CD14-positive monocyte (primary cell): ENCODE measurements around the gene PPP1CB. TPM values are rescaled to one million over a fixed set of nuclear protein-coding genes. Genes with fewer than 3 reads are reported as not detected.
A peak's percentile ranks its signal among the peaks of the same experiment; 100 is the strongest.

Experiments used
- DNase-seq, 3 donors: peaks; one replicate each; pipeline ENCODE4 v3.0.0-alpha.2; 2011 to 2022
- H2AFZ ChIP-seq: 2 replicates; pipeline ENCODE4 v1.6.0; 2012; ENCODE audit warnings: mild to moderate bottlenecking, low read depth, low read length, inconsistent platforms; ENCODE audit not compliant: insufficient read depth, poor library complexity, severe bottlenecking
- H3K27ac ChIP-seq, 2 donors: 1 replicate in 1 of 2; 2 replicates in 1 of 2; pipeline ENCODE4 v1.5.1; 2012 to 2013; ENCODE audit warnings: low read length in 2 of 2, control low read depth in 1 of 2, inconsistent platforms in 1 of 2, low read depth in 1 of 2, mild to moderate bottlenecking in 1 of 2
- H3K27me3 ChIP-seq, 2 donors: one replicate each; pipeline versions ENCODE4 v1.6.0 to v1.6.1; 2011 to 2013; ENCODE audit warnings: low read length in 2 of 2; ENCODE audit not compliant: control insufficient read depth in 2 of 2, insufficient read depth in 2 of 2
- H3K36me3 ChIP-seq, 2 donors: replicated peaks in 1 of 2; 1 replicate in 1 of 2; 2 replicates in 1 of 2; pipeline versions ENCODE4 v1.5.1 to v1.6.1; 2012 to 2013; ENCODE audit warnings: low read length in 2 of 2, control low read depth in 1 of 2, inconsistent platforms in 1 of 2, mild to moderate bottlenecking in 1 of 2; ENCODE audit not compliant: insufficient read depth in 2 of 2, control insufficient read depth in 1 of 2
- H3K4me1 ChIP-seq, 2 donors: 1 replicate in 1 of 2; 2 replicates in 1 of 2; pipeline versions ENCODE4 v1.5.1 to v1.6.1; 2012 to 2013; ENCODE audit warnings: low read length in 2 of 2, control low read depth in 1 of 2, inconsistent platforms in 1 of 2, mild to moderate bottlenecking in 1 of 2, moderate library complexity in 1 of 2; ENCODE audit not compliant: insufficient read depth in 2 of 2, control insufficient read depth in 1 of 2
- H3K4me2 ChIP-seq: replicated peaks from 2 replicates; pipeline ENCODE3; 2012; ENCODE audit warnings: low read length, moderate library complexity, mild to moderate bottlenecking; ENCODE audit not compliant: poor library complexity, severe bottlenecking; ENCODE audit errors: extremely low read depth
- H3K4me3 ChIP-seq, 3 experiments: fragments of 200-600 bp in 1 of 3; sonication (generic) in 1 of 3; replicated peaks in 1 of 3; 1 replicate in 2 of 3; 2 replicates in 1 of 3; pipeline ENCODE4 v1.5.1; 2011 to 2013; ENCODE audit warnings: low read length in 3 of 3, mild to moderate bottlenecking in 3 of 3, control low read depth in 2 of 3, low read depth in 2 of 3, inconsistent platforms in 1 of 3, moderate library complexity in 1 of 3
- H3K79me2 ChIP-seq: 2 replicates; pipeline ENCODE4 v1.6.0; 2012; ENCODE audit warnings: mild to moderate bottlenecking, control low read depth, inconsistent platforms, low read length, moderate library complexity; ENCODE audit not compliant: insufficient read depth
- H3K9ac ChIP-seq: 2 replicates; pipeline ENCODE4 v1.6.0; 2017; ENCODE audit warnings: low read length, mild to moderate bottlenecking; ENCODE audit not compliant: insufficient read depth, poor library complexity, severe bottlenecking
- H3K9me3 ChIP-seq, 2 donors: replicated peaks in 1 of 2; 1 replicate in 1 of 2; 2 replicates in 1 of 2; pipeline versions ENCODE4 v1.5.1 to v1.6.1; 2012 to 2013; ENCODE audit warnings: low read length in 2 of 2, control low read depth in 1 of 2; ENCODE audit not compliant: control insufficient read depth in 1 of 2, insufficient read depth in 1 of 2
- H4K20me1 ChIP-seq: 2 replicates; pipeline ENCODE4 v1.6.0; 2012; ENCODE audit warnings: mild to moderate bottlenecking, low read length, control low read depth, moderate library complexity; ENCODE audit not compliant: insufficient read depth
- H3K27ac Mint-ChIP-seq, 7 donors: one replicate each; pipeline ENCODE4 v1.8.0; 2020; ENCODE audit warnings: mild to moderate bottlenecking in 7 of 7, mixed read lengths in 7 of 7, moderate library complexity in 6 of 7, inconsistent platforms in 2 of 7
- H3K27me3 Mint-ChIP-seq, 3 donors: one replicate each; pipeline ENCODE4 v1.8.0; 2021 to 2022; ENCODE audit warnings: low read depth in 3 of 3, mild to moderate bottlenecking in 3 of 3, mixed read lengths in 3 of 3, moderate library complexity in 3 of 3, inconsistent platforms in 1 of 3
- H3K36me3 Mint-ChIP-seq, 2 donors: one replicate each; pipeline ENCODE4 v1.8.0; 2020; ENCODE audit warnings: mixed read lengths in 2 of 2, inconsistent platforms in 1 of 2, mild to moderate bottlenecking in 1 of 2
- H3K4me1 Mint-ChIP-seq: one replicate; pipeline ENCODE4 v1.8.0; 2020; ENCODE audit warnings: mild to moderate bottlenecking, mixed read lengths
- H3K4me3 Mint-ChIP-seq, 2 donors: one replicate each; pipeline ENCODE4 v1.8.0; 2020; ENCODE audit warnings: mild to moderate bottlenecking in 2 of 2, mixed read lengths in 2 of 2, moderate library complexity in 1 of 2
- H3K9me3 Mint-ChIP-seq, 7 donors: one replicate each; pipeline ENCODE4 v1.8.0; 2020 to 2022; ENCODE audit warnings: mixed read lengths in 7 of 7, mild to moderate bottlenecking in 6 of 7, moderate library complexity in 6 of 7, inconsistent platforms in 2 of 7
- CTCF ChIP-seq: fragments of 200-600 bp; IDR thresholded peaks from one replicate; pipeline ENCODE4 v1.8.0; 2022; ENCODE audit warnings: antibody characterized with exemption, mild to moderate bottlenecking
- WGBS: methylation state at CpG from one replicate; pipeline ENCODE4 v1.1.5; 2013; ENCODE audit warnings: missing lambda C conversion rate; ENCODE audit not compliant: insufficient coverage; 5-methylcytosine and 5-hydroxymethylcytosine counted together
- intact Hi-C, 2 donors: fragments of 100-400 bp; cut with micrococcal nuclease; formaldehyde crosslinking; loops; one replicate each; pipeline versions ENCODE4 v1.15.0 to v1.15.1; 2023
- polyA plus RNA-seq, 3 donors: library from polyadenylated mRNA; depleted of rRNA in 1 of 3; unstranded in 2 of 3; stranded (reverse) in 1 of 3; fragments of 300-500 nt in 2 of 3; fragments of >200 nt in 1 of 3; fragmentation: Illumina TruSeq in 2 of 3; gene quantifications; 1 replicate in 2 of 3; 2 replicates in 1 of 3; pipeline ENCODE4 v1.2.3, GENCODE V29; 2012 to 2021

Gene PPP1CB
- polyA plus RNA-seq, 3 donors: 25.3 to 142 (median 69.4) TPM

- Histone ChIP-seq H2AFZ (peak overlapping the region; percentile 35), H3K27me3 (no peaks in the 10 kb centered on the region), H3K27ac (peak overlapping the region; percentile 95 to 99), H3K9ac (peak overlapping the region; percentile 75), H3K36me3 (no peaks in the 10 kb centered on the region), H4K20me1 (no peaks in the 10 kb centered on the region), H3K9me3 (no peaks in the 10 kb centered on the region), H3K79me2 (no peaks in the 10 kb centered on the region), H3K4me2 (peak overlapping the region; percentile 35), H3K4me1 (peaks cover 53 to 54% of the 10 kb centered on the region in 2 donors), H3K4me3 (peak overlapping the region in 1 of 3 experiments; percentile 50)
- Mint-ChIP-seq H3K36me3 (peaks cover 0 to 2% of the 10 kb centered on the region in 2 donors), H3K27ac (peak overlapping the region; percentile 99 to 100 (median 99)), H3K27me3 (peaks cover 0 to 4% (median 1%) of the 10 kb centered on the region in 3 donors), H3K4me3 (peak overlapping the region; percentile 28 to 75), H3K4me1 (peaks cover 49% of the 10 kb centered on the region), H3K9me3 (peaks cover 0 to 7% (median 0%) of the 10 kb centered on the region in 7 donors)
- no peak for TF ChIP-seq CTCF
- WGBS: 9% methylated on average over 4 of the region's 5 CpGs
- peak; percentile 95 to 99 (median 96) for DNase-seq
- intact Hi-C loops: loop anchor here (2.0 to 5.0 kb wide), 3 partner anchors 33 to 123 kb away; partner anchors contain the start of gene PPP1CB (in 2 of the 2)
Measured at GRCh38 chr2:28717339-28717758, 34.3 kb upstream of the PPP1CB start.

GRCh38 chr2:28720345-28720744 lies 31.3 kb upstream of the PPP1CB start:
- Mint-ChIP-seq H3K27me3 (peaks cover 1 to 6% (median 2%) of the 10 kb centered on the region in 3 donors), H3K4me3 (no peak overlapping the region), H3K9me3 (peaks cover 0 to 7% (median 0%) of the 10 kb centered on the region in 7 donors), H3K4me1 (peaks cover 32% of the 10 kb centered on the region), H3K27ac (peak overlapping the region in 1 of 7 donors; percentile 38), H3K36me3 (no peaks in the 10 kb centered on the region)
- H3K27me3 ChIP-seq: no peaks in the 10 kb centered on the region
- H3K4me2 ChIP-seq: no peak overlapping the region
- no peak for TF ChIP-seq CTCF
- H3K4me3 ChIP-seq: no peak overlapping the region
- no peaks in the 10 kb centered on the region for H3K9me3 ChIP-seq
- H3K36me3 ChIP-seq: no peaks in the 10 kb centered on the region
- H3K79me2 ChIP-seq: no peaks in the 10 kb centered on the region
- no peak overlapping the region for H3K9ac ChIP-seq
- no peak for DNase-seq
- 95% methylated on average over 3 of the region's 3 CpGs for WGBS
- intact Hi-C loops: no loop called here
- no peak overlapping the region for H3K27ac ChIP-seq
- H4K20me1 ChIP-seq: no peaks in the 10 kb centered on the region
- H2AFZ ChIP-seq: no peak overlapping the region
- H3K4me1 ChIP-seq: peaks cover 31 to 32% of the 10 kb centered on the region in 2 donors
